Body of pancreas (tissue), 4 donors: ENCODE data around the gene SLC11A2. TPM values are rescaled to one million over a fixed set of nuclear protein-coding genes. Genes with fewer than 3 reads are reported as not detected.

Experiments used
- ATAC-seq: fragments of 150-250 bp; one replicate; pipeline ENCODE4 v1.9.1; 2016
- DNase-seq, 4 donors: peaks; one replicate each; pipeline ENCODE4 v3.0.0-alpha.2; 2019
- H3K27ac ChIP-seq, 4 donors: fragments of 200-600 bp; sonication (generic); 1 replicate in 3 of 4; 2 replicates in 1 of 4; pipeline versions ENCODE4 v1.5.1 to v1.6.1; 2016 to 2019; ENCODE audit warnings: mild to moderate bottlenecking in 1 of 4, mixed read lengths in 1 of 4, moderate library complexity in 1 of 4
- H3K27me3 ChIP-seq, 2 donors: fragments of 200-600 bp; sonication (generic); one replicate each; pipeline ENCODE4 v1.6.0; 2016; ENCODE audit warnings: mild to moderate bottlenecking in 1 of 2
- H3K36me3 ChIP-seq, 2 donors: fragments of 200-600 bp; sonication (generic); replicated peaks in 1 of 2; 2 replicates each; pipeline ENCODE4 v1.5.1; 2016; ENCODE audit warnings: low read depth in 2 of 2; ENCODE audit not compliant: insufficient read depth in 1 of 2
- H3K4me1 ChIP-seq: fragments of 200-600 bp; sonication (generic); one replicate; pipeline ENCODE4 v1.6.0; 2016
- H3K4me3 ChIP-seq, 2 donors: fragments of 200-600 bp; sonication (generic); 1 replicate in 1 of 2; 2 replicates in 1 of 2; pipeline ENCODE4 v1.5.1; 2016 to 2019
- H3K9me3 ChIP-seq, 3 donors: fragments of 200-600 bp; sonication (generic); 1 replicate in 2 of 3; 2 replicates in 1 of 3; pipeline ENCODE4 v1.5.1; 2016
- CTCF ChIP-seq, 7 experiments: fragments of 450-650 bp in 4 of 7; fragments of 200-600 bp in 3 of 7; sonication (generic) in 3 of 7; IDR thresholded peaks; one replicate each; pipeline ENCODE4 v1.5.1; 2016 to 2019; ENCODE audit warnings: antibody characterized with exemption in 7 of 7
- POLR2A ChIP-seq, 3 donors: fragments of 450-650 bp; IDR thresholded peaks; one replicate each; pipeline ENCODE4 v1.6.1; 2016; ENCODE audit warnings: antibody characterized with exemption in 3 of 3, mild to moderate bottlenecking in 2 of 3
- WGBS, 2 donors: methylation state at CpG; one replicate each; pipeline ENCODE4 v1.1.5; 2017; 5-methylcytosine and 5-hydroxymethylcytosine counted together
- intact Hi-C: fragments of 100-400 bp; cut with DNase I; formaldehyde crosslinking; loops from one replicate; pipeline ENCODE4 v1.15.1; 2023
- total RNA-seq, 2 donors: library from RNA; depleted of rRNA; stranded (reverse); fragments of >200 nt; gene quantifications; one replicate each; pipeline ENCODE4 v1.1.0, GENCODE V29; 2016

The SLC11A2 gene
- total RNA-seq, 2 donors from 2014 or later = 53.2 to 55.0 TPM

- peaks cover 0 to 24% of the 10 kb centered on the region in 2 donors for H3K36me3 ChIP-seq
- no peak overlapping the region for H3K4me3 ChIP-seq
- no peaks in the 10 kb centered on the region for H3K4me1 ChIP-seq
- H3K27ac ChIP-seq = peak overlapping the region in 1 of 4 donors; percentile 4
- 33 to 45% methylated on average over 8 of the region's 8 CpGs for WGBS, 2 donors
- intact Hi-C loops = loop anchor here (10.0 kb wide), 1 partner anchor 152 kb away; no protein-coding TSS in a partner anchor
- no peaks in the 10 kb centered on the region for H3K9me3 ChIP-seq
- TF ChIP-seq CTCF (IDR thresholded peaks at IDR 0.05) (peak in 6 of 7 experiments; percentile 11 to 63 (median 55)), POLR2A (IDR thresholded peaks at IDR 0.05) (no peak)
- no peaks in the 10 kb centered on the region for H3K27me3 ChIP-seq
- peak; percentile 47 to 69 (median 52) for DNase-seq
- peak; percentile 84 for ATAC-seq
Measured at GRCh38 chr12:50986966-50987737, 39.0 kb downstream of the SLC11A2 start.

DNA sequence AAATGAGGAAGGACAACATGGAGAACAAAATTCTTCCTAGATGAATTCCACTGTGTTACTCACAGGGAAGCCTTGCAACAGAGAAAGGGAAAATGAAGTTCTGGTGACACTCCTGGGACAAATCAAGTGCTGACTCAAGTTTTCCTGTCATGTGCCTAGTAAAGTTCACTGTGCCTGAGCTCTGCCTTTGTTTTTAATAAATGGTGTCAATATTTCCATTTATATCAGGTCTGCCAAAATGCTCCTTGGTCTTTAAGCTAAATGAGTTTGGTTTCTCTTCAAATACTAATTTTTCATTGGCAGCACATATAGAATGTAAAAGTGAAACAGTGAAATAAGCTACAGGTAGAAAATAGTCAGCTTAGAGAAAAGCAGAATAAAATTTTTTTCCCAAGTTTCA lies 40.9 kb downstream of the SLC11A2 start:
- peak overlapping the region in 1 of 4 donors; percentile 51 for H3K27ac ChIP-seq
- peaks cover 0 to 17% of the 10 kb centered on the region in 2 donors for H3K36me3 ChIP-seq
- no peak overlapping the region for H3K4me3 ChIP-seq
- no peak for TF ChIP-seq POLR2A (IDR thresholded peaks at IDR 0.05)
- no peak for TF ChIP-seq CTCF (IDR thresholded peaks at IDR 0.05)
- no peaks in the 10 kb centered on the region for H3K9me3 ChIP-seq
- DNase-seq (peak in 1 of 4 donors; percentile 35), ATAC-seq (no peak)
- no peaks in the 10 kb centered on the region for H3K27me3 ChIP-seq
- intact Hi-C loops = loop anchor here (10.0 kb wide), 1 partner anchor 151 kb away; no protein-coding TSS in a partner anchor
- H3K4me1 ChIP-seq = peaks cover 15% of the 10 kb centered on the region

- no peak for TF ChIP-seq POLR2A (IDR thresholded peaks at IDR 0.05)
- no peak for TF ChIP-seq CTCF (IDR thresholded peaks at IDR 0.05)
- Histone ChIP-seq H3K27me3 (no peaks in the 10 kb centered on the region), H3K9me3 (no peaks in the 10 kb centered on the region), H3K36me3 (peaks cover 0 to 16% of the 10 kb centered on the region in 2 donors), H3K27ac (peak overlapping the region in 1 of 4 donors; percentile 51), H3K4me3 (no peak overlapping the region), H3K4me1 (peaks cover 20% of the 10 kb centered on the region)
- ATAC-seq (no peak), DNase-seq (no peak)
- intact Hi-C loops = loop anchor here (10.0 kb wide), 1 partner anchor 150 kb away; no protein-coding TSS in a partner anchor
- 44% methylated on average over 2 of the region's 2 CpGs for WGBS, 2 donors
Measured at GRCh38 chr12:50984586-50985298, 41.4 kb downstream of the SLC11A2 start.

- 33 to 40% methylated on average over 6 of the region's 6 CpGs for WGBS, 2 donors
- intact Hi-C loops = loop anchor here (10.0 kb wide), 1 partner anchor 147 kb away; no protein-coding TSS in a partner anchor
- H3K27ac ChIP-seq = peak overlapping the region in 1 of 4 donors; percentile 1
Measured at GRCh38 chr12:50981319-50982239, 44.6 kb downstream of the SLC11A2 start.

More at GRCh38 chr12:50981319-50982239, 44.6 kb downstream of the SLC11A2 start:
- no peaks in the 10 kb centered on the region for H3K9me3 ChIP-seq
- peaks cover 0 to 2% of the 10 kb centered on the region in 2 donors for H3K36me3 ChIP-seq
- no peak for TF ChIP-seq POLR2A (IDR thresholded peaks at IDR 0.05)
- TF ChIP-seq CTCF (IDR thresholded peaks at IDR 0.05) = no peak
- no peaks in the 10 kb centered on the region for H3K27me3 ChIP-seq
- DNase-seq (no peak), ATAC-seq (no peak)
- no peak overlapping the region for H3K4me3 ChIP-seq
- peaks cover 20% of the 10 kb centered on the region for H3K4me1 ChIP-seq
